NCI-H2081 (cell line): ENCODE results near the gene MON2.
A peak's percentile ranks its signal among the peaks of the same experiment; 100 is the strongest.
"Not testable (repeated sequence)": the region's sequence is repeated elsewhere in the genome, so short reads cannot be mapped to it uniquely, and the experiment has no call there.

ENCODE experiments used
- DNase-seq, 2 experiments: peaks; one replicate each; lab custom pipeline; 2025; lab: John Stamatoyannopoulos, UW

Gene MON2

GRCh38 chr12:62481843-62482540, 15.4 kb downstream of the MON2 start:
- no peak for DNase-seq

GRCh38 chr12:62482769-62483168, 16.1 kb downstream of the MON2 start:
- no peak for DNase-seq

GRCh38 chr12:62484233-62484632, 17.6 kb downstream of the MON2 start:
- no peak for DNase-seq

GRCh38 chr12:62505786-62506185, 39.2 kb downstream of the MON2 start:
- no peak for DNase-seq

- no peak for DNase-seq
Observed at GRCh38 chr12:62512901-62513300, 46.3 kb downstream of the MON2 start.

- not testable (repeated sequence) for DNase-seq
Observed at GRCh38 chr12:62514080-62514479, 47.5 kb downstream of the MON2 start.

- no peak for DNase-seq
Observed at GRCh38 chr12:62516927-62517326, 50.3 kb downstream of the MON2 start.

- no peak for DNase-seq
Observed at GRCh38 chr12:62517887-62518286, 51.3 kb downstream of the MON2 start.

- peak; percentile 26 to 55 for DNase-seq
Observed at GRCh38 chr12:62519043-62519442, 52.4 kb downstream of the MON2 start.

GRCh38 chr12:62520361-62520760, 53.7 kb downstream of the MON2 start:
- DNase-seq = peak in 1 of 2 experiments; percentile 56

GRCh38 chr12:62522984-62523383, 56.4 kb downstream of the MON2 start:
- no peak for DNase-seq

GRCh38 chr12:62523619-62524018, 57.0 kb downstream of the MON2 start:
- no peak for DNase-seq

- no peak for DNase-seq
Observed at GRCh38 chr12:62525271-62525670, 58.6 kb downstream of the MON2 start.

- no peak for DNase-seq
Observed at GRCh38 chr12:62530596-62530995, 64.0 kb downstream of the MON2 start.

- DNase-seq = no peak
Observed at GRCh38 chr12:62532333-62532732, 65.7 kb downstream of the MON2 start.

GRCh38 chr12:62533087-62533754, 66.6 kb downstream of the MON2 start:
- no peak for DNase-seq

GRCh38 chr12:62533755-62534107, 67.1 kb downstream of the MON2 start:
- no peak for DNase-seq

GRCh38 chr12:62536546-62536945, 69.9 kb downstream of the MON2 start:
- no peak for DNase-seq

- DNase-seq = no peak
Observed at GRCh38 chr12:62537551-62537950, 70.9 kb downstream of the MON2 start.

GRCh38 chr12:62540354-62540753, 73.7 kb downstream of the MON2 start:
- no peak for DNase-seq

- DNase-seq = no peak
Observed at GRCh38 chr12:62542814-62543213, 76.2 kb downstream of the MON2 start.

- DNase-seq = no peak
Observed at GRCh38 chr12:62543324-62543723, 76.7 kb downstream of the MON2 start.

GRCh38 chr12:62543741-62544140, 77.1 kb downstream of the MON2 start:
- DNase-seq = no peak
